ENCODE results near the gene NRTN.

DNA sequence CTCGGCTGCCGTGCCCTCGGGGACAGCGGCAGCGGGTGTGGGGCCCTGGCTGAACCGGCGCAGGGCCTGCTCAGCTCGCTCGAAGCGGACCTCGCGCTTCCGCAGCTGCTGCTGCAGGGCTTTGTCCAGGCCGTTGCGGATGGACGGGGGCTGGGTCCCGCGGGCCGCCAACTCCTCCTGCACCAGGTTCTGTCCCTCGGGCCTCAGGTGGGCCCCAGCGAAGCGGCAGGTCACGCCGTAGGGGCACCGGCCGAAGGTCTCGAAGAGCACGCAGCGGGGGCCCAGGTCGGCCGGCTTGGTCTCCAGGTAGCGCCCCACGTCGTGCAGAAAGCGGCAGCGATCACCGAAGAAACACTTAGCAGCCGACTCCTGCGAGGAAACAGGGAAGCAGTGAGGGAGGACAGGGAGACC, 15.5 kb upstream of the NRTN start:
- TF ChIP-seq, protein P1, sequence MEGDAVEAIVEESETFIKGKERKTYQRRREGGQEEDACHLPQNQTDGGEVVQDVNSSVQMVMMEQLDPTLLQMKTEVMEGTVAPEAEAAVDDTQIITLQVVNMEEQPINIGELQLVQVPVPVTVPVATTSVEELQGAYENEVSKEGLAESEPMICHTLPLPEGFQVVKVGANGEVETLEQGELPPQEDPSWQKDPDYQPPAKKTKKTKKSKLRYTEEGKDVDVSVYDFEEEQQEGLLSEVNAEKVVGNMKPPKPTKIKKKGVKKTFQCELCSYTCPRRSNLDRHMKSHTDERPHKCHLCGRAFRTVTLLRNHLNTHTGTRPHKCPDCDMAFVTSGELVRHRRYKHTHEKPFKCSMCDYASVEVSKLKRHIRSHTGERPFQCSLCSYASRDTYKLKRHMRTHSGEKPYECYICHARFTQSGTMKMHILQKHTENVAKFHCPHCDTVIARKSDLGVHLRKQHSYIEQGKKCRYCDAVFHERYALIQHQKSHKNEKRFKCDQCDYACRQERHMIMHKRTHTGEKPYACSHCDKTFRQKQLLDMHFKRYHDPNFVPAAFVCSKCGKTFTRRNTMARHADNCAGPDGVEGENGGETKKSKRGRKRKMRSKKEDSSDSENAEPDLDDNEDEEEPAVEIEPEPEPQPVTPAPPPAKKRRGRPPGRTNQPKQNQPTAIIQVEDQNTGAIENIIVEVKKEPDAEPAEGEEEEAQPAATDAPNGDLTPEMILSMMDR (IDR thresholded peaks at IDR 0.05), result no peak
- TF ChIP-seq POLR2AphosphoS5 (IDR thresholded peaks at IDR 0.05; ENCODE audit: insufficient read depth in 1 of 2, low read depth in 1 of 2) (no peak), POLR2A (IDR thresholded peaks at IDR 0.05) (no peak)

Measured in vagina (tissue), 2 donors.